ENCODE data around the gene POLR2M.

The POLR2M gene

GRCh38 chr15:57677204-57677603, 29.3 kb upstream of the POLR2M start:
- no peak for DNase-seq (ENCODE audit: low spot score)
- TF ChIP-seq, protein P1, sequence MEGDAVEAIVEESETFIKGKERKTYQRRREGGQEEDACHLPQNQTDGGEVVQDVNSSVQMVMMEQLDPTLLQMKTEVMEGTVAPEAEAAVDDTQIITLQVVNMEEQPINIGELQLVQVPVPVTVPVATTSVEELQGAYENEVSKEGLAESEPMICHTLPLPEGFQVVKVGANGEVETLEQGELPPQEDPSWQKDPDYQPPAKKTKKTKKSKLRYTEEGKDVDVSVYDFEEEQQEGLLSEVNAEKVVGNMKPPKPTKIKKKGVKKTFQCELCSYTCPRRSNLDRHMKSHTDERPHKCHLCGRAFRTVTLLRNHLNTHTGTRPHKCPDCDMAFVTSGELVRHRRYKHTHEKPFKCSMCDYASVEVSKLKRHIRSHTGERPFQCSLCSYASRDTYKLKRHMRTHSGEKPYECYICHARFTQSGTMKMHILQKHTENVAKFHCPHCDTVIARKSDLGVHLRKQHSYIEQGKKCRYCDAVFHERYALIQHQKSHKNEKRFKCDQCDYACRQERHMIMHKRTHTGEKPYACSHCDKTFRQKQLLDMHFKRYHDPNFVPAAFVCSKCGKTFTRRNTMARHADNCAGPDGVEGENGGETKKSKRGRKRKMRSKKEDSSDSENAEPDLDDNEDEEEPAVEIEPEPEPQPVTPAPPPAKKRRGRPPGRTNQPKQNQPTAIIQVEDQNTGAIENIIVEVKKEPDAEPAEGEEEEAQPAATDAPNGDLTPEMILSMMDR (conservative IDR thresholded peaks at IDR 0.05; ENCODE audit: low read depth) = no peak
- CTCF ChIA-PET = no interaction called here
- no peak overlapping the region for H3K27ac ChIP-seq
- POLR2A ChIA-PET (ENCODE audit: low non-redundant PET) = no interaction called here

- CTCF ChIA-PET = interaction anchor here (0.5 to 1.0 kb wide), 2 partner anchors 48 to 339 kb away, joined by 3 to 4 read pairs; no protein-coding TSS in a partner anchor
- TF ChIP-seq, protein P1 (conservative IDR thresholded peaks at IDR 0.05; ENCODE audit: low read depth) = no peak
- peak; percentile 64 for DNase-seq (ENCODE audit: low spot score)
- H3K27ac ChIP-seq = peak overlapping the region; percentile 59
- POLR2A ChIA-PET (ENCODE audit: low non-redundant PET) = no interaction called here
These were observed 26.5 kb upstream of the POLR2M start for GRCh38 chr15:57680021-57680420.

GRCh38 chr15:57681011-57681410, 25.5 kb upstream of the POLR2M start:
- TF ChIP-seq, protein P1 (conservative IDR thresholded peaks at IDR 0.05; ENCODE audit: low read depth) = no peak
- POLR2A ChIA-PET (ENCODE audit: low non-redundant PET) = no interaction called here
- H3K27ac ChIP-seq = no peak overlapping the region
- no peak for DNase-seq (ENCODE audit: low spot score)
- CTCF ChIA-PET = interaction anchor here (0.5 to 0.6 kb wide), 2 partner anchors 51 to 200 kb away, joined by 3 to 4 read pairs; no protein-coding TSS in a partner anchor

DNA sequence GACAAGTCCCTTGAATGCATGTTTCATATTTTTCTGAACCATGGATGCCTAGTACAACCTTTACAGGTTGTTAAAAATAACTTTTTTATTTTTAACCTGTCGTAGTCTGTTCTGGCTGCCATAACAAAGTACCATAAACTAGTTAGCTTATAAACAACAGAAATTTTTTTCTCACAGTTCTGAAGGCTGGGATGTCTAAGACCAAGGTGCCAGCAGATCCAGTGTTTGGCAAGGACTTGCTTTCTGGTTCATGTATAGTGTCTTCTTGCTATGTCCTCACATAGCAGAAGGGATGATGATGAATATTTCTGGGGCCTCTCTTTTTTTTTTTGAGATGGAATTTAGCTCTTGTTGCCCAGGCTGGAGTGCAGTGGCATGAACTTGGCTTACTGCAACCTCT, 23.0 kb upstream of the POLR2M start:
- TF ChIP-seq, protein P1 (conservative IDR thresholded peaks at IDR 0.05; ENCODE audit: low read depth) = no peak
- ChIA-PET CTCF (no interaction called here), POLR2A (ENCODE audit: low non-redundant PET) (no interaction called here)
- H3K27ac ChIP-seq = no peak overlapping the region
- DNase-seq (ENCODE audit: low spot score) = no peak

DNA sequence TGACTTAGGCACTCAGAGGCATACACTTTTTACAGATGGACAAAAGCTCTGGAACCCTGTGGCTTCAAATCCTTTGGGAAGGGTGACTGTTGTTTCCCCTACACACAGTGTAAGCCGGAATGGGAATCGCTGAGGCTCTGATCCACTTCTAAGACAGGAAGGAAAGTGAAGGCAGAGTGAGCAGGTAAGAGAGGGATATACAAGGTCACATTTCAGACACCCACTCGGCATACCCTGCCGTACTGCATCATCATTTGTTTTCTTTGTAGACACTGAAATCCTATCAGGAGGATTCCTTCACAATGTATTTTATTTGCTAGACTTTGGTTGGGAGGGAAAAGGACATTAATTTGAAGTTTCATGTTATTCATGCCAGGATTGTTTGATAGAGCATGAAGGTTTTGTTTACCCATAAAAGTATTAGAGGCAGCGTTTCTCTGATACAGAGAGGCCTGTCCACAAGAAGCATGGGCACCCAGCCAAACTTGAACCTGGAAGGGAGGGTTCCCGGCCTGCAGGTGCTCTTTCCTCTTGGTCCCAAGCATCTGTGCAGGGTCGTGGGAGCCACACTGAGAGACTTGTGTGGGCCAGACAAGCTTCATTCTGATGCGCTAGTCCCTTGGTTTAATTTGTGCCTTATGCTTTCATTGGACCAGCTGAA, 21.9 kb upstream of the POLR2M start:
- DNase-seq (ENCODE audit: low spot score) = no peak
- CTCF ChIA-PET = interaction anchor here (0.7 kb wide), 1 partner anchor 167 kb away, joined by 3 read pairs; no protein-coding TSS in a partner anchor
- POLR2A ChIA-PET (ENCODE audit: low non-redundant PET) = no interaction called here
- no peak overlapping the region for H3K27ac ChIP-seq
- TF ChIP-seq, protein P1 (conservative IDR thresholded peaks at IDR 0.05; ENCODE audit: low read depth) = no peak

- ChIA-PET POLR2A (ENCODE audit: low non-redundant PET) (no interaction called here), CTCF (no interaction called here)
- TF ChIP-seq, protein P1 (conservative IDR thresholded peaks at IDR 0.05; ENCODE audit: low read depth) = no peak
- H3K27ac ChIP-seq = no peak overlapping the region
- DNase-seq (ENCODE audit: low spot score) = no peak
These were observed 21.0 kb upstream of the POLR2M start for GRCh38 chr15:57685306-57686095.

Measured in RWPE1 (cell line).